HEK293T (cell line): ENCODE data around the gene CES2.
"Not testable (repeated sequence)": the region's sequence is repeated elsewhere in the genome, so short reads cannot be mapped to it uniquely, and the experiment has no call there.

ENCODE experiments used
- ARNT ChIP-seq: fragments of 450-650 bp; IDR thresholded peaks from 2 replicates; pipeline ENCODE4 v1.6.1; 2017; ENCODE audit warnings: mild to moderate bottlenecking
- BHLHE40 ChIP-seq: fragments of 450-650 bp; IDR thresholded peaks from 2 replicates; pipeline ENCODE4 v1.6.1; 2016; ENCODE audit warnings: mild to moderate bottlenecking, moderate library complexity, borderline replicate concordance
- CTBP1 ChIP-seq: fragments of 450-650 bp; IDR thresholded peaks from 2 replicates; pipeline ENCODE4 v1.6.1; 2016; ENCODE audit warnings: borderline replicate concordance
- ELF4 ChIP-seq: fragments of 450-650 bp; IDR thresholded peaks from 2 replicates; pipeline ENCODE4 v1.6.1; 2017; ENCODE audit warnings: antibody characterized with exemption
- FOXA1 ChIP-seq: fragments of 450-650 bp; IDR thresholded peaks from 2 replicates; pipeline ENCODE4 v1.6.1; 2016; ENCODE audit warnings: mild to moderate bottlenecking
- FOXM1 ChIP-seq: fragments of 450-650 bp; IDR thresholded peaks from 2 replicates; pipeline ENCODE4 v1.6.1; 2017; ENCODE audit warnings: mild to moderate bottlenecking, borderline replicate concordance
- HDGF ChIP-seq: fragments of 450-650 bp; IDR thresholded peaks from 2 replicates; pipeline ENCODE4 v1.6.1; 2017; ENCODE audit warnings: antibody characterized with exemption, borderline replicate concordance
- L3MBTL2 ChIP-seq: fragments of 450-650 bp; conservative IDR thresholded peaks from 2 replicates; pipeline ENCODE4 v1.6.1; 2016; ENCODE audit warnings: mild to moderate bottlenecking
- NFRKB ChIP-seq: fragments of 450-650 bp; IDR thresholded peaks from 2 replicates; pipeline ENCODE4 v1.6.1; 2016; ENCODE audit warnings: mild to moderate bottlenecking, moderate library complexity
- SP1 ChIP-seq: fragments of 450-650 bp; IDR thresholded peaks from 2 replicates; pipeline ENCODE4 v1.6.1; 2017
- SUZ12 ChIP-seq: fragments of 450-650 bp; IDR thresholded peaks from 2 replicates; pipeline ENCODE4 v1.6.1; 2016; ENCODE audit warnings: mild to moderate bottlenecking
- TARDBP ChIP-seq: fragments of 450-650 bp; IDR thresholded peaks from 2 replicates; pipeline ENCODE4 v1.6.1; 2016

DNA sequence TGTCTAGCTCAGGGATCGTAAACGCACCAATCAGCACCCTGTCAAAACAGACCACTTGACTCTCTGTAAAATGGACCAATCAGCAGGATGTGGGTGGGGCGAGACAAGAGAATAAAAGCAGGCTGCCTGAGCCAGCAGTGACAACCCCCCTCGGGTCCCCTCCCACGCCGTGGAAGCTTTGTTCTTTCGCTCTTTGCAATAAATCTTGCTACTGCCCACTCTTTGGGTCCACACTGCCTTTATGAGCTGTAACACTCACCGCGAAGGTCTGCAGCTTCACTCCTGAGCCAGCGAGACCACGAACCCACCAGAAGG lies 39.6 kb downstream of the CES2 start:
- TF ChIP-seq FOXA1, ARNT, NFRKB, BHLHE40, L3MBTL2, CTBP1, SP1, SUZ12, FOXM1, TARDBP, ELF4, HDGF: not testable (repeated sequence)
